ENCODE data around the gene KIAA1755. TPM values are rescaled to one million over a fixed set of nuclear protein-coding genes. Genes with fewer than 3 reads are reported as not detected.

Gene KIAA1755
- total RNA-seq, 1 experiment from 2014 or later: 0.17 TPM

GRCh38 chr20:38216746-38217595 lies 43.6 kb downstream of the KIAA1755 start:
- H3K27me3 ChIP-seq (ENCODE audit: insufficient read depth, low read length): no peaks in the 10 kb centered on the region
- no peak overlapping the region for H2BK5ac ChIP-seq (ENCODE audit: insufficient read length, low read length)
- H3K4me1 ChIP-seq (ENCODE audit: insufficient read depth, low read length): no peaks in the 10 kb centered on the region
- no peak overlapping the region for H2BK20ac ChIP-seq (ENCODE audit: low read depth, low read length, poor library complexity, severe bottlenecking)
- no peak overlapping the region for H3K18ac ChIP-seq (ENCODE audit: insufficient read length, low read depth, low read length)
- Mint-ChIP-seq H3K27ac (no peak overlapping the region), H3K4me1 (peaks cover 8 to 13% of the 10 kb centered on the region in 2 experiments), H3K27me3 (ENCODE audit: low read depth) (peaks cover 8% of the 10 kb centered on the region), H3K36me3 (ENCODE audit: insufficient read depth in 1 of 3, low read depth in 3 of 3) (no peaks in the 10 kb centered on the region), H3K9me3 (no peaks in the 10 kb centered on the region; a peak in 1 of 5 replicates), H3K4me3 (no peak overlapping the region)
- TF ChIP-seq, protein P1, sequence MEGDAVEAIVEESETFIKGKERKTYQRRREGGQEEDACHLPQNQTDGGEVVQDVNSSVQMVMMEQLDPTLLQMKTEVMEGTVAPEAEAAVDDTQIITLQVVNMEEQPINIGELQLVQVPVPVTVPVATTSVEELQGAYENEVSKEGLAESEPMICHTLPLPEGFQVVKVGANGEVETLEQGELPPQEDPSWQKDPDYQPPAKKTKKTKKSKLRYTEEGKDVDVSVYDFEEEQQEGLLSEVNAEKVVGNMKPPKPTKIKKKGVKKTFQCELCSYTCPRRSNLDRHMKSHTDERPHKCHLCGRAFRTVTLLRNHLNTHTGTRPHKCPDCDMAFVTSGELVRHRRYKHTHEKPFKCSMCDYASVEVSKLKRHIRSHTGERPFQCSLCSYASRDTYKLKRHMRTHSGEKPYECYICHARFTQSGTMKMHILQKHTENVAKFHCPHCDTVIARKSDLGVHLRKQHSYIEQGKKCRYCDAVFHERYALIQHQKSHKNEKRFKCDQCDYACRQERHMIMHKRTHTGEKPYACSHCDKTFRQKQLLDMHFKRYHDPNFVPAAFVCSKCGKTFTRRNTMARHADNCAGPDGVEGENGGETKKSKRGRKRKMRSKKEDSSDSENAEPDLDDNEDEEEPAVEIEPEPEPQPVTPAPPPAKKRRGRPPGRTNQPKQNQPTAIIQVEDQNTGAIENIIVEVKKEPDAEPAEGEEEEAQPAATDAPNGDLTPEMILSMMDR (conservative IDR thresholded peaks at IDR 0.05): no peak
- H2AFZ ChIP-seq (ENCODE audit: low read length): no peak overlapping the region
- no peak overlapping the region for H3K4ac ChIP-seq (ENCODE audit: low read depth, low read length)
- no peak overlapping the region for H2AK5ac ChIP-seq (ENCODE audit: insufficient read length, low read length)
- no peak overlapping the region for H3K4me2 ChIP-seq (ENCODE audit: insufficient read depth, insufficient read length, low read length)
- H4K8ac ChIP-seq (replicated peaks; ENCODE audit: insufficient read length, low read depth, low read length): no peak overlapping the region
- no peak overlapping the region for H3K23ac ChIP-seq (ENCODE audit: insufficient read length, low read depth, low read length)
- H3T11ph ChIP-seq (ENCODE audit: low read length): no peak overlapping the region
- H3K9me3 ChIP-seq (ENCODE audit: control insufficient read depth, low read depth, low read length): no peaks in the 10 kb centered on the region
- no peak overlapping the region for H3K14ac ChIP-seq (ENCODE audit: insufficient read depth, low read length)
- H3K9ac ChIP-seq (ENCODE audit: extremely low read depth, insufficient read length, low read length): no peak overlapping the region
- no CpG with 5 or more reads among the region's 24 CpGs for WGBS (ENCODE audit: extremely low coverage, insufficient read length, low lambda C conversion rate)
- no peak overlapping the region for H4K5ac ChIP-seq (ENCODE audit: insufficient read length, low read depth, low read length)
- H2BK12ac ChIP-seq (ENCODE audit: insufficient read length, low read depth, low read length): no peak overlapping the region
- no peak overlapping the region for H3K56ac ChIP-seq (ENCODE audit: insufficient read length, low read depth, low read length)
- no peaks in the 10 kb centered on the region for H3K79me2 ChIP-seq (ENCODE audit: insufficient read depth, low read length)
- DNase-seq: no peak
- no peak overlapping the region for H3K27ac ChIP-seq (ENCODE audit: insufficient read length, low read depth, low read length)
- no peaks in the 10 kb centered on the region for H3K79me1 ChIP-seq (ENCODE audit: insufficient read depth, low read depth, low read length, poor library complexity, severe bottlenecking)
- H2BK15ac ChIP-seq (ENCODE audit: low read depth, low read length): no peak overlapping the region
- no peak overlapping the region for H2BK120ac ChIP-seq (ENCODE audit: low read depth, low read length, poor library complexity, severe bottlenecking)
- no peak overlapping the region for H4K91ac ChIP-seq (ENCODE audit: insufficient read length, low read depth, low read length)
- no peaks in the 10 kb centered on the region for H4K20me1 ChIP-seq (ENCODE audit: control insufficient read depth, insufficient read depth, insufficient read length)
- no peaks in the 10 kb centered on the region for H3K23me2 ChIP-seq (ENCODE audit: insufficient read length, low read depth, low read length, poor library complexity, severe bottlenecking)

Data from H9 (cell line).